ENCODE data around the gene TMIGD1. TPM values are rescaled to one million over a fixed set of nuclear protein-coding genes. Genes with fewer than 3 reads are reported as not detected.

Gene TMIGD1
- total and polyA plus RNA-seq, 12 donors = not detected

GRCh38 chr17:30376621-30377452 is 43.0 kb upstream of the TMIGD1 start:
- H3K27ac ChIP-seq = peak overlapping the region in 3 of 10 donors; percentile 21 to 93 (median 32)
- ATAC-seq (peak in 1 of 8 donors; percentile 20), DNase-seq (peak in 1 of 2 donors; percentile 46)
- no peaks in the 10 kb centered on the region for H3K9me3 ChIP-seq
- H3K36me3 ChIP-seq = no peaks in the 10 kb centered on the region
- H3K4me1 ChIP-seq = peaks cover 9 to 48% (median 28%) of the 10 kb centered on the region in 9 donors
- intact Hi-C loops (cut with DNase I) = loop anchor here in 5 of 10 donors (5.0 to 10.0 kb wide), 3 partner anchors 35 to 100 kb away; partner anchors contain the start of genes BLMH (in 1 of the 5) and GOSR1 (in 1 of the 5)
- 73 to 74% methylated on average over 12 of the region's 12 CpGs for WGBS, 2 donors
- TF ChIP-seq CTCF (IDR thresholded peaks at IDR 0.05) = no peak
- no peaks in the 10 kb centered on the region for H3K27me3 ChIP-seq
- no peak overlapping the region for H3K4me3 ChIP-seq

GRCh38 chr17:30375661-30376060 is 41.8 kb upstream of the TMIGD1 start:
- Histone ChIP-seq H3K4me3 (no peak overlapping the region), H3K27ac (no peak overlapping the region), H3K4me1 (peaks cover 2 to 37% (median 16%) of the 10 kb centered on the region in 9 donors), H3K27me3 (peaks cover 0 to 4% (median 0%) of the 10 kb centered on the region in 7 donors), H3K9me3 (no peaks in the 10 kb centered on the region), H3K36me3 (no peaks in the 10 kb centered on the region)
- ATAC-seq = no peak
- DNase-seq = no peak
- TF ChIP-seq CTCF (IDR thresholded peaks at IDR 0.05) = no peak
- intact Hi-C loops (cut with DNase I) = loop anchor here in 5 of 10 donors (5.0 to 10.0 kb wide), 3 partner anchors 33 to 102 kb away; partner anchors contain the start of genes BLMH (in 1 of the 5) and GOSR1 (in 1 of the 5)
- WGBS, 2 donors = 96 to 97% methylated on average over 1 of the region's 1 CpG

GRCh38 chr17:30372755-30373154 is 38.9 kb upstream of the TMIGD1 start:
- 85 to 92% methylated on average over 2 of the region's 2 CpGs for WGBS, 2 donors
- no peak for TF ChIP-seq CTCF (IDR thresholded peaks at IDR 0.05)
- Histone ChIP-seq H3K4me1 (peaks cover 0 to 35% (median 2%) of the 10 kb centered on the region in 9 donors), H3K27ac (no peak overlapping the region), H3K36me3 (no peaks in the 10 kb centered on the region), H3K4me3 (no peak overlapping the region), H3K9me3 (no peaks in the 10 kb centered on the region), H3K27me3 (peaks cover 0 to 4% (median 0%) of the 10 kb centered on the region in 7 donors)
- DNase-seq (no peak), ATAC-seq (no peak)
- intact Hi-C loops (cut with DNase I) = loop anchor here in 1 of 10 donors (10.0 kb wide), 1 partner anchor 78 kb away; the partner anchor contains the start of gene BLMH

GRCh38 chr17:30369995-30370394 is 36.1 kb upstream of the TMIGD1 start:
- H3K4me1 ChIP-seq = peaks cover 0 to 14% (median 0%) of the 10 kb centered on the region in 9 donors
- intact Hi-C loops (cut with DNase I) = loop anchor here in 1 of 10 donors (10.0 kb wide), 1 partner anchor 75 kb away; the partner anchor contains the start of gene BLMH
- no peaks in the 10 kb centered on the region for H3K36me3 ChIP-seq
- no peak for DNase-seq
- no peaks in the 10 kb centered on the region for H3K9me3 ChIP-seq
- no peak for TF ChIP-seq CTCF (IDR thresholded peaks at IDR 0.05)
- H3K27me3 ChIP-seq = peaks cover 0 to 4% (median 0%) of the 10 kb centered on the region in 7 donors
- H3K4me3 ChIP-seq = no peak overlapping the region
- no peak for ATAC-seq
- H3K27ac ChIP-seq = no peak overlapping the region
